HepG2 (cell line): ENCODE data around the gene TMCO4. TPM values are rescaled to one million over a fixed set of nuclear protein-coding genes. Genes with fewer than 3 reads are reported as not detected.

ENCODE experiments used
- ATAC-seq: fragments of 200-7000 bp; cut with Tn5 transposase; 3 replicates; pipeline ENCODE4 v1.9.1; 2020; ENCODE audit warnings: mild to moderate bottlenecking, moderate library complexity
- BruUV-seq: library from RNA; stranded (reverse); fragments of 400-500 nt; replicated peaks from 2 replicates; lab custom pipeline; 2021; lab: Mats Ljungman, UMichigan
- CTCF ChIA-PET: fragments of 300-600 bp; formaldehyde crosslinking; extraction: SDS; loops from one replicate; lab custom pipeline; 2021; ENCODE audit warnings: low total read pairs, inconsistent platforms, low intra/inter-chr PET ratio; lab: Yijun Ruan, JAX
- POLR2A ChIA-PET: fragments of 350-600 bp; sonication (Branson Sonifier 250); formaldehyde crosslinking; loops from one replicate; lab custom pipeline; 2020; ENCODE audit warnings: antibody characterized with exemption, inconsistent platforms; lab: Yijun Ruan, JAX
- DNase-seq: peaks from one replicate; pipeline ENCODE4 v3.0.0-alpha.2; 2015; ENCODE audit warnings: low spot score
- FAIRE-seq: peaks from 3 replicates; lab custom pipeline; 2011; peaks lifted over from hg19 to GRCh38; lab: Jason Lieb, UNC
- H2AFZ ChIP-seq: one replicate; pipeline ENCODE4 v1.6.1; 2011; ENCODE audit warnings: low read length, inconsistent platforms
- H3K27ac ChIP-seq: fragments of 300-600 bp; 3 replicates; pipeline ENCODE4 v1.8.0; 2011; ENCODE audit warnings: mixed run types, mild to moderate bottlenecking, mixed read lengths, low read length, inconsistent platforms; ENCODE audit not compliant: insufficient read depth; ENCODE audit errors: extremely low read length
- H3K27me3 ChIP-seq, 2 experiments: fragments of 200-600 bp in 1 of 2; 2 replicates in 1 of 2; 3 replicates in 1 of 2; pipeline versions ENCODE4 v1.6.0 to v1.8.0; 2011; ENCODE audit warnings: low read length in 2 of 2, mild to moderate bottlenecking in 2 of 2, moderate library complexity in 2 of 2, inconsistent platforms in 1 of 2; ENCODE audit not compliant: insufficient read depth in 2 of 2, control insufficient read depth in 1 of 2
- H3K36me3 ChIP-seq, 2 experiments: fragments of 200-600 bp in 1 of 2; replicated peaks in 1 of 2; 2 replicates in 1 of 2; 3 replicates in 1 of 2; pipeline versions ENCODE4 v1.5.1 to v1.8.0; 2011; ENCODE audit warnings: low read length in 2 of 2, inconsistent platforms in 1 of 2; ENCODE audit not compliant: insufficient read depth in 2 of 2, control insufficient read depth in 1 of 2
- H3K4me1 ChIP-seq: 2 replicates; pipeline ENCODE4 v1.5.1; 2012; ENCODE audit warnings: low read length, inconsistent platforms; ENCODE audit not compliant: insufficient read depth
- H3K4me2 ChIP-seq: 2 replicates; pipeline ENCODE4 v1.6.0; 2011; ENCODE audit warnings: low read depth, low read length, inconsistent platforms
- H3K4me3 ChIP-seq, 3 experiments: fragments of 200-600 bp in 1 of 3; sonication (generic), shearing (Covaris generic) in 1 of 3; replicated peaks in 1 of 3; 2 replicates each; pipeline ENCODE4 v1.5.1; 2011 to 2016; ENCODE audit warnings: low read length in 3 of 3, inconsistent platforms in 2 of 3, low read depth in 2 of 3, mild to moderate bottlenecking in 2 of 3, control low read depth in 1 of 3, mixed read lengths in 1 of 3; ENCODE audit not compliant: insufficient read depth in 1 of 3
- H3K79me2 ChIP-seq: one replicate; pipeline ENCODE4 v1.6.1; 2011; ENCODE audit warnings: low read length, inconsistent platforms; ENCODE audit not compliant: insufficient read depth
- H3K9ac ChIP-seq: 2 replicates; pipeline ENCODE4 v1.6.0; 2011; ENCODE audit warnings: mild to moderate bottlenecking, low read depth, low read length, inconsistent platforms; ENCODE audit not compliant: insufficient read depth
- H3K9me3 ChIP-seq: 2 replicates; pipeline ENCODE4 v1.5.1; 2012; ENCODE audit warnings: mild to moderate bottlenecking, low read length
- H4K20me1 ChIP-seq: 2 replicates; pipeline ENCODE4 v1.6.0; 2011; ENCODE audit warnings: inconsistent platforms, mild to moderate bottlenecking, low read length, moderate library complexity; ENCODE audit not compliant: insufficient read depth
- CEBPB ChIP-seq: IDR thresholded peaks from 2 replicates; pipeline ENCODE4 v1.6.1; 2011; ENCODE audit warnings: low read depth, low read length, improper control_type of control experiment, borderline replicate concordance
- GPN1 ChIP-seq: sonication (generic); formaldehyde crosslinking; IDR thresholded peaks from 2 replicates; pipeline ENCODE4 v1.5.1; 2020; ENCODE audit warnings: missing genetic modification reagents, borderline replicate concordance
- HOXA3 ChIP-seq: sonication (generic); formaldehyde crosslinking; IDR thresholded peaks from 2 replicates; pipeline ENCODE4 v1.5.0; 2020; ENCODE audit warnings: missing genetic modification reagents
- THAP11 ChIP-seq: IDR thresholded peaks from 2 replicates; pipeline ENCODE4 v1.6.1; 2016; ENCODE audit warnings: missing biosample characterization, missing genetic modification reagents
- ZNF160 ChIP-seq: sonication (generic); formaldehyde crosslinking; IDR thresholded peaks from 2 replicates; pipeline ENCODE4 v1.8.0; 2022; ENCODE audit warnings: mild to moderate bottlenecking, inconsistent platforms, missing genetic modification reagents
- ZNF431 ChIP-seq: sonication (generic); formaldehyde crosslinking; IDR thresholded peaks from 2 replicates; pipeline ENCODE4 v1.9.0; 2022; ENCODE audit warnings: missing genetic modification reagents, low read depth, mild to moderate bottlenecking, borderline replicate concordance
- ZNF543 ChIP-seq: sonication (generic); formaldehyde crosslinking; IDR thresholded peaks from 2 replicates; pipeline ENCODE4 v1.4.0; 2020; ENCODE audit warnings: mild to moderate bottlenecking, missing genetic modification reagents
- WGBS: methylation state at CpG from one replicate; pipeline ENCODE4 v1.1.6; 2017; ENCODE audit warnings: low lambda C conversion rate; 5-methylcytosine and 5-hydroxymethylcytosine counted together
- in situ Hi-C: cut with HindIII; loops from 2 replicates; pipeline ENCODE4 v1.10.0; 2017; ENCODE audit warnings: low pct_unique_long_range_greater_than_20kb; ENCODE audit not compliant: extremely low pct_ligation_motif_present
- intact Hi-C: fragments of 100-400 bp; cut with micrococcal nuclease; formaldehyde crosslinking; loops from one replicate; pipeline ENCODE4 v1.10.0; 2022; ENCODE audit not compliant: unreplicated experiment
- polyA plus RNA-seq, 8 experiments: library from polyadenylated mRNA; depleted of rRNA in 3 of 8; stranded (reverse) in 7 of 8; unstranded in 1 of 8; fragments of >200 nt; fragmentation: Illumina TruSeq in 4 of 8; extraction: Trizol in 4 of 8; gene quantifications; 2 replicates each; pipeline versions ENCODE4 v1.2.1 to v1.2.3, GENCODE V29; 2011 to 2016; ENCODE audit warnings: low read depth in 4 of 8, missing spikeins in 1 of 8, mixed read lengths in 1 of 8; ENCODE audit not compliant: insufficient read depth in 1 of 8
- total RNA-seq, 5 experiments: library from RNA; depleted of rRNA; stranded (reverse); fragments of >200 nt; fragmentation: Illumina TruSeq; extraction: Trizol; gene quantifications; 2 replicates each; pipeline ENCODE4 v1.2.3, GENCODE V29; 2016; ENCODE audit warnings: low read depth in 1 of 5
- TF ChIP-seq, protein P1 (sequence below): sonication (generic); formaldehyde crosslinking; IDR thresholded peaks from 2 replicates; pipeline ENCODE4 v1.5.1; 2020; ENCODE audit warnings: mild to moderate bottlenecking, missing genetic modification reagents
- TF ChIP-seq, protein P2 (sequence below): sonication (generic); formaldehyde crosslinking; IDR thresholded peaks from 2 replicates; pipeline ENCODE4 v1.5.1; 2020; ENCODE audit warnings: mild to moderate bottlenecking, missing genetic modification reagents, borderline replicate concordance

The TMCO4 gene
- total and polyA plus RNA-seq, 2 of the 13 experiments (the other 11 are each of a cell fraction or from before 2014, with no cell fraction given) = 2.1 to 4.1 TPM

DNA sequence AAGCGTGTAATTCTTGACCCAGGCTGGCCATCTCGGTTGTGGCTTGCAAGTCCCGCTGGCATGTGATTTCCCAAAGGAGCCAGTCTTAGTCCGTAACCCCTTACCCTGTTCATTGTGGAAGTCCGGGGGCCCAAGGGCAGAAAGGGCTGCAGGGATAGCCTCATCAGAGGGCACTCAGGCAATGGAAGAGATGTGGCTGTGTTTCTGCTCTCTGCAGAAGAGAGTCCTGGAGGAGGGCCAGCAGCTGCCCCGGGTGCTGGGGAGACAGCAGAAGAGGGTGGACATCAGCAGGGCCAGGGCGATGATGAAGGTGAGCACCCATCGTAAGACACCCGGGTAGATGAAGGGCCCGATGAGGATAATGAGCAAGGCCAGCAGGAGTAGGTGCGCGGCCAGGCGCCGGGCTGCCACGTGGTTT, 14.5 kb upstream of the TMCO4 start:
- intact Hi-C loops (loop anchor here (10.0 kb wide), 1 partner anchor 71 kb away; the partner anchor contains the start of gene OTUD3), in situ Hi-C loops (loop anchor here (5.0 kb wide), 1 partner anchor 52 kb away; no protein-coding TSS in a partner anchor)
- H2AFZ ChIP-seq = no peak overlapping the region
- H3K9me3 ChIP-seq = no peaks in the 10 kb centered on the region
- DNase-seq = no peak
- peak overlapping the region; percentile 68; the same call in 1 of the 2 replicates for H3K4me2 ChIP-seq
- TF ChIP-seq HOXA3 (0 out of 2 replicates have a peak, but pooled peaks have one; percentile 14), ZNF160 (CRISPR knock-in tag) (no peak)
- H3K27me3 ChIP-seq = peaks cover 0 to 11% of the 10 kb centered on the region in 2 experiments; a peak in 3 of 5 replicates
- no peak overlapping the region for H3K9ac ChIP-seq
- no peaks in the 10 kb centered on the region for H4K20me1 ChIP-seq
- H3K27ac ChIP-seq = no peak overlapping the region
- H3K36me3 ChIP-seq = no peaks in the 10 kb centered on the region
- no peak for FAIRE-seq
- peaks cover 47% of the 10 kb centered on the region for H3K4me1 ChIP-seq
- ChIA-PET POLR2A (interaction anchor here (1.0 kb wide), 2 partner anchors 13 to 22 kb away, joined by 4 to 6 read pairs; no protein-coding TSS in a partner anchor), CTCF (no interaction called here)
- H3K4me3 ChIP-seq = no peak overlapping the region; a peak in 1 of 6 replicates
- no peak for ATAC-seq
- no TSS peak for BruUV-seq
- 67% methylated on average over 7 of the region's 15 CpGs for WGBS
- no peaks in the 10 kb centered on the region for H3K79me2 ChIP-seq

DNA sequence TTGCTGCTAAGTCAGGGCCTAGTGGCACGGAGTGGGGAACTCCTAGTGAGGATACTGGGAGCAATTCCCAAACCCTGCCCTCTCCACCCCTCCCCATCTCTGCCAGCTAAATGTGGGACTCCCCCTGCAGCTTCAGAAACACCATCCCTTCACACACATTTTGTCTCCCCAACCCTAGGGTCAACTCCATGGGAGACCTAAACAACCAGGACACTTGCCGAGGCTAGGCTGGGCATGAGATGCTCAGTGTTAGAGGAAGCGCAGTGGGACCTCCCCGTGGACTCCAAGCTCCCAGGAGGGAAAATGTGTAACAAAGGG, 13.9 kb upstream of the TMCO4 start:
- Histone ChIP-seq H3K27me3 (peaks cover 0 to 11% of the 10 kb centered on the region in 2 experiments; a peak in 3 of 5 replicates), H3K27ac (no peak overlapping the region), H3K4me3 (no peak overlapping the region), H3K36me3 (no peaks in the 10 kb centered on the region), H3K4me1 (peaks cover 44% of the 10 kb centered on the region), H3K9ac (no peak overlapping the region), H4K20me1 (no peaks in the 10 kb centered on the region), H3K9me3 (no peaks in the 10 kb centered on the region), H3K4me2 (no peak overlapping the region), H3K79me2 (no peaks in the 10 kb centered on the region), H2AFZ (no peak overlapping the region)
- ATAC-seq = no peak
- no peak for FAIRE-seq
- ChIA-PET POLR2A (no interaction called here), CTCF (no interaction called here)
- no peak for DNase-seq
- 75% methylated on average over 3 of the region's 4 CpGs for WGBS
- no TSS peak for BruUV-seq
- in situ Hi-C loops (loop anchor here (5.0 kb wide), 1 partner anchor 51 kb away; no protein-coding TSS in a partner anchor), intact Hi-C loops (loop anchor here (10.0 kb wide), 1 partner anchor 71 kb away; the partner anchor contains the start of gene OTUD3)
- TF ChIP-seq GPN1 (CRISPR knock-in tag) = no peak
- TF ChIP-seq, protein P1, sequence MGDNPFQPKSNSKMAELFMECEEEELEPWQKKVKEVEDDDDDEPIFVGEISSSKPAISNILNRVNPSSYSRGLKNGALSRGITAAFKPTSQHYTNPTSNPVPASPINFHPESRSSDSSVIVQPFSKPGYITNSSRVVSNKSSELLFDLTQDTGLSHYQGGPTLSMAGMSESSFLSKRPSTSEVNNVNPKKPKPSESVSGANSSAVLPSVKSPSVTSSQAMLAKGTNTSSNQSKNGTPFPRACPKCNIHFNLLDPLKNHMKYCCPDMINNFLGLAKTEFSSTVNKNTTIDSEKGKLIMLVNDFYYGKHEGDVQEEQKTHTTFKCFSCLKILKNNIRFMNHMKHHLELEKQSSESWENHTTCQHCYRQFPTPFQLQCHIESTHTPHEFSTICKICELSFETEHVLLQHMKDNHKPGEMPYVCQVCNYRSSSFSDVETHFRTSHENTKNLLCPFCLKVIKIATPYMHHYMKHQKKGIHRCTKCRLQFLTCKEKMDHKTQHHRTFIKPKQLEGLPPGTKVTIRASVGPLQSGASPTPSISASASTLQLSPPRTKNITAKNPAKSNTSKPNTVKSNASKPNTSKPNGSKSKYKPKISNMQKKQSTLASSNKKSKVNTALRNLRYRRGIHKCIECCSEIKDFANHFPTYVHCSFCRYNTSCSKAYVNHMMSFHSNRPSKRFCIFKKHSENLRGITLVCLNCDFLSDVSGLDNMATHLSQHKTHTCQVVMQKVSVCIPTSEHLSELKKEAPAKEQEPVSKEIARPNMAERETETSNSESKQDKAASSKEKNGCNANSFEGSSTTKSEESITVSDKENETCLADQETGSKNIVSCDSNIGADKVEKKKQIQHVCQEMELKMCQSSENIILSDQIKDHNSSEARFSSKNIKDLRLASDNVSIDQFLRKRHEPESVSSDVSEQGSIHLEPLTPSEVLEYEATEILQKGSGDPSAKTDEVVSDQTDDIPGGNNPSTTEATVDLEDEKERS = no peak
- no peak for TF ChIP-seq ZNF543 (CRISPR knock-in tag)
- no peak for TF ChIP-seq THAP11 (CRISPR knock-in tag)
- no peak for TF ChIP-seq ZNF431 (CRISPR knock-in tag)
- TF ChIP-seq, protein P2, sequence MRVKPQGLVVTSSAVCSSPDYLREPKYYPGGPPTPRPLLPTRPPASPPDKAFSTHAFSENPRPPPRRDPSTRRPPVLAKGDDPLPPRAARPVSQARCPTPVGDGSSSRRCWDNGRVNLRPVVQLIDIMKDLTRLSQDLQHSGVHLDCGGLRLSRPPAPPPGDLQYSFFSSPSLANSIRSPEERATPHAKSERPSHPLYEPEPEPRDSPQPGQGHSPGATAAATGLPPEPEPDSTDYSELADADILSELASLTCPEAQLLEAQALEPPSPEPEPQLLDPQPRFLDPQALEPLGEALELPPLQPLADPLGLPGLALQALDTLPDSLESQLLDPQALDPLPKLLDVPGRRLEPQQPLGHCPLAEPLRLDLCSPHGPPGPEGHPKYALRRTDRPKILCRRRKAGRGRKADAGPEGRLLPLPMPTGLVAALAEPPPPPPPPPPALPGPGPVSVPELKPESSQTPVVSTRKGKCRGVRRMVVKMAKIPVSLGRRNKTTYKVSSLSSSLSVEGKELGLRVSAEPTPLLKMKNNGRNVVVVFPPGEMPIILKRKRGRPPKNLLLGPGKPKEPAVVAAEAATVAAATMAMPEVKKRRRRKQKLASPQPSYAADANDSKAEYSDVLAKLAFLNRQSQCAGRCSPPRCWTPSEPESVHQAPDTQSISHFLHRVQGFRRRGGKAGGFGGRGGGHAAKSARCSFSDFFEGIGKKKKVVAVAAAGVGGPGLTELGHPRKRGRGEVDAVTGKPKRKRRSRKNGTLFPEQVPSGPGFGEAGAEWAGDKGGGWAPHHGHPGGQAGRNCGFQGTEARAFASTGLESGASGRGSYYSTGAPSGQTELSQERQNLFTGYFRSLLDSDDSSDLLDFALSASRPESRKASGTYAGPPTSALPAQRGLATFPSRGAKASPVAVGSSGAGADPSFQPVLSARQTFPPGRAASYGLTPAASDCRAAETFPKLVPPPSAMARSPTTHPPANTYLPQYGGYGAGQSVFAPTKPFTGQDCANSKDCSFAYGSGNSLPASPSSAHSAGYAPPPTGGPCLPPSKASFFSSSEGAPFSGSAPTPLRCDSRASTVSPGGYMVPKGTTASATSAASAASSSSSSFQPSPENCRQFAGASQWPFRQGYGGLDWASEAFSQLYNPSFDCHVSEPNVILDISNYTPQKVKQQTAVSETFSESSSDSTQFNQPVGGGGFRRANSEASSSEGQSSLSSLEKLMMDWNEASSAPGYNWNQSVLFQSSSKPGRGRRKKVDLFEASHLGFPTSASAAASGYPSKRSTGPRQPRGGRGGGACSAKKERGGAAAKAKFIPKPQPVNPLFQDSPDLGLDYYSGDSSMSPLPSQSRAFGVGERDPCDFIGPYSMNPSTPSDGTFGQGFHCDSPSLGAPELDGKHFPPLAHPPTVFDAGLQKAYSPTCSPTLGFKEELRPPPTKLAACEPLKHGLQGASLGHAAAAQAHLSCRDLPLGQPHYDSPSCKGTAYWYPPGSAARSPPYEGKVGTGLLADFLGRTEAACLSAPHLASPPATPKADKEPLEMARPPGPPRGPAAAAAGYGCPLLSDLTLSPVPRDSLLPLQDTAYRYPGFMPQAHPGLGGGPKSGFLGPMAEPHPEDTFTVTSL (CRISPR knock-in tag) = no peak
- TF ChIP-seq CEBPB = no peak
